NCI-H446 (cell line): ENCODE measurements around the gene SYNPO2.
"Not testable (repeated sequence)": the region's sequence is repeated elsewhere in the genome, so short reads cannot be mapped to it uniquely, and the experiment has no call there.

Source experiments
- DNase-seq, 2 experiments: peaks; one replicate each; lab custom pipeline; 2025; lab: John Stamatoyannopoulos, UW

SYNPO2 gene

GRCh38 chr4:119067125-119067524, 178.5 kb downstream of the SYNPO2 start:
- DNase-seq = not testable (repeated sequence)

- DNase-seq = not testable (repeated sequence)
Observed at GRCh38 chr4:119067670-119068360, 179.2 kb downstream of the SYNPO2 start.

GRCh38 chr4:119068529-119068962, 179.9 kb downstream of the SYNPO2 start:
- no peak for DNase-seq

GRCh38 chr4:119070301-119070700, 181.6 kb downstream of the SYNPO2 start:
- no peak for DNase-seq

- no peak for DNase-seq
Observed at GRCh38 chr4:119080721-119081541, 192.3 kb downstream of the SYNPO2 start.

GRCh38 chr4:119081542-119081859, 192.8 kb downstream of the SYNPO2 start:
- DNase-seq = no peak

- no peak for DNase-seq
Observed at GRCh38 chr4:119081943-119082342, 193.3 kb downstream of the SYNPO2 start.

- DNase-seq = no peak
Observed at GRCh38 chr4:119082661-119083060, 194.0 kb downstream of the SYNPO2 start.

GRCh38 chr4:119084513-119084912, 195.9 kb downstream of the SYNPO2 start:
- no peak for DNase-seq

GRCh38 chr4:119087121-119087520, 198.5 kb downstream of the SYNPO2 start:
- DNase-seq = no peak

- DNase-seq = no peak
Observed at GRCh38 chr4:119087656-119088055, 199.0 kb downstream of the SYNPO2 start.

GRCh38 chr4:119093042-119093827, 204.6 kb downstream of the SYNPO2 start:
- DNase-seq = no peak

GRCh38 chr4:119097282-119097900, 208.7 kb downstream of the SYNPO2 start:
- DNase-seq = no peak

- DNase-seq = no peak
Observed at GRCh38 chr4:119098306-119098705, 209.7 kb downstream of the SYNPO2 start.

- no peak for DNase-seq
Observed at GRCh38 chr4:119099227-119099810, 210.7 kb downstream of the SYNPO2 start.

GRCh38 chr4:119100655-119101054, 212.0 kb downstream of the SYNPO2 start:
- no peak for DNase-seq

- DNase-seq = no peak
Observed at GRCh38 chr4:119103263-119103662, 214.6 kb downstream of the SYNPO2 start.

- peak in 1 of 2 experiments; percentile 6 for DNase-seq
Observed at GRCh38 chr4:119104644-119105273, 216.1 kb downstream of the SYNPO2 start.

GRCh38 chr4:119105605-119106004, 217.0 kb downstream of the SYNPO2 start:
- no peak for DNase-seq

GRCh38 chr4:119106036-119107000, 217.7 kb downstream of the SYNPO2 start:
- DNase-seq = no peak
